ENCODE results near the gene ADGRL3.

- TF ChIP-seq CTCF (IDR thresholded peaks at IDR 0.05), result no peak
- TF ChIP-seq POLR2A (IDR thresholded peaks at IDR 0.05), result no peak
Measured at GRCh38 chr4:61379406-61379805, 179.3 kb downstream of the ADGRL3 start.
